Keratinocyte (primary cell): ENCODE results near the gene HOMER1. TPM values are rescaled to one million over a fixed set of nuclear protein-coding genes. Genes with fewer than 3 reads are reported as not detected.

Experiments
- DNase-seq: peaks from one replicate; pipeline ENCODE4 v3.0.0-alpha.2; 2011; ENCODE audit warnings: low read depth, missing footprints, low spot score
- FAIRE-seq: peaks from 2 replicates; lab custom pipeline; 2011; peaks lifted over from hg19 to GRCh38; lab: Jason Lieb, UNC
- H2AFZ ChIP-seq: 2 replicates; pipeline ENCODE4 v1.6.0; 2012; ENCODE audit warnings: low read length, control low read depth, inconsistent platforms; ENCODE audit not compliant: control insufficient read depth
- H3K27ac ChIP-seq: 2 replicates; pipeline ENCODE4 v1.5.1; 2011; ENCODE audit warnings: low read length; ENCODE audit not compliant: control insufficient read depth, insufficient read depth
- H3K27me3 ChIP-seq: 3 replicates; pipeline ENCODE4 v1.6.0; 2011; ENCODE audit warnings: low read length; ENCODE audit not compliant: control insufficient read depth, insufficient read depth; ENCODE audit errors: extremely low read depth
- H3K36me3 ChIP-seq, 2 experiments: 2 replicates in 1 of 2; 3 replicates in 1 of 2; pipeline ENCODE4 v1.5.1; 2011; ENCODE audit warnings: low read length in 2 of 2, mild to moderate bottlenecking in 1 of 2; ENCODE audit not compliant: control insufficient read depth in 2 of 2, insufficient read depth in 2 of 2; ENCODE audit errors: extremely low read depth in 1 of 2
- H3K4me1 ChIP-seq: 3 replicates; pipeline ENCODE4 v1.5.1; 2011; ENCODE audit warnings: low read length; ENCODE audit not compliant: control insufficient read depth, insufficient read depth; ENCODE audit errors: extremely low read depth
- H3K4me2 ChIP-seq: 3 replicates; pipeline ENCODE4 v1.6.0; 2011; ENCODE audit warnings: low read depth, low read length; ENCODE audit not compliant: control insufficient read depth, insufficient read depth; ENCODE audit errors: extremely low read depth
- H3K4me3 ChIP-seq, 3 experiments: fragments of 200-600 bp in 1 of 3; sonication (generic) in 1 of 3; 2 replicates in 2 of 3; 3 replicates in 1 of 3; pipeline ENCODE4 v1.5.1; 2011 to 2016; ENCODE audit warnings: low read length in 3 of 3, mild to moderate bottlenecking in 3 of 3, control low read depth in 2 of 3, inconsistent platforms in 1 of 3, low read depth in 1 of 3, mixed read lengths in 1 of 3, mixed run types in 1 of 3, moderate library complexity in 1 of 3; ENCODE audit not compliant: control insufficient read depth in 2 of 3, insufficient read depth in 2 of 3; ENCODE audit errors: extremely low read depth in 1 of 3
- H3K79me2 ChIP-seq: 2 replicates; pipeline ENCODE4 v1.6.0; 2012; ENCODE audit warnings: low read length; ENCODE audit not compliant: control insufficient read depth, insufficient read depth
- H3K9ac ChIP-seq: 3 replicates; pipeline ENCODE4 v1.6.0; 2011; ENCODE audit warnings: low read length; ENCODE audit not compliant: control insufficient read depth, insufficient read depth; ENCODE audit errors: extremely low read depth
- H3K9me1 ChIP-seq: 3 replicates; pipeline ENCODE4 v1.6.0; 2011; ENCODE audit warnings: low read length; ENCODE audit not compliant: control insufficient read depth, insufficient read depth; ENCODE audit errors: extremely low read depth
- H3K9me3 ChIP-seq: 2 replicates; pipeline ENCODE4 v1.5.1; 2012; ENCODE audit warnings: low read depth, low read length; ENCODE audit not compliant: control insufficient read depth
- H4K20me1 ChIP-seq: 3 replicates; pipeline ENCODE4 v1.6.0; 2011; ENCODE audit warnings: low read length; ENCODE audit not compliant: control insufficient read depth, insufficient read depth; ENCODE audit errors: extremely low read depth
- CTCF ChIP-seq, 3 experiments: IDR thresholded peaks in 1 of 3; conservative IDR thresholded peaks in 1 of 3; optimal IDR thresholded peaks in 1 of 3; 2 replicates in 2 of 3; 3 replicates in 1 of 3; pipeline versions ENCODE3 to v1.5.1; 2011; ENCODE audit warnings: low read length in 3 of 3, mild to moderate bottlenecking in 3 of 3, moderate library complexity in 2 of 3, control low read depth in 1 of 3, inconsistent platforms in 1 of 3; ENCODE audit not compliant: insufficient read depth in 2 of 3; ENCODE audit errors: extremely low read depth in 1 of 3
- EZH2 ChIP-seq: IDR thresholded peaks from one replicate; pipeline ENCODE4 v1.6.1; 2012; ENCODE audit warnings: inconsistent platforms, mild to moderate bottlenecking, low read length, moderate library complexity
- dilution Hi-C: fragments of 300-500 bp; cut with MboI; formaldehyde crosslinking; loops from one replicate; pipeline ENCODE4 v1.7.0; 2020; ENCODE audit warnings: low sequenced_read_pairs; ENCODE audit not compliant: extremely low pct_ligation_motif_present
- polyA plus RNA-seq, 5 experiments: library from polyadenylated mRNA; depleted of rRNA in 3 of 5; stranded (reverse) in 3 of 5; stranded (forward) in 1 of 5; unstranded in 1 of 5; fragments of >200 nt; gene quantifications; 1 replicate in 1 of 5; 2 replicates in 3 of 5; 3 replicates in 1 of 5; pipeline versions ENCODE4 v1.2.1 to v1.2.3, GENCODE V29; 2011 to 2012; ENCODE audit warnings: missing spikeins in 2 of 5, low read depth in 1 of 5, low replicate concordance in 1 of 5

HOMER1 gene
- polyA plus RNA-seq, 1 donor (not counting 4 experiments of a cell fraction or from before 2014, with no cell fraction given) = 6.5 TPM

GRCh38 chr5:79464278-79464677, 49.7 kb downstream of the HOMER1 start:
- H3K9me3 ChIP-seq = no peaks in the 10 kb centered on the region
- TF ChIP-seq EZH2 (no peak), CTCF (optimal IDR thresholded peaks at IDR 0.05 in 1 of 3, IDR thresholded peaks at IDR 0.05 in 1 of 3, conservative IDR thresholded peaks at IDR 0.05 in 1 of 3; ENCODE audit: extremely low read depth in 1 of 3, insufficient read depth in 2 of 3, low read length in 3 of 3) (no peak)
- H2AFZ ChIP-seq = no peak overlapping the region
- no peak for DNase-seq
- H3K4me2 ChIP-seq = no peak overlapping the region
- H3K9ac ChIP-seq = no peak overlapping the region
- H3K4me3 ChIP-seq = no peak overlapping the region
- dilution Hi-C loops = no loop called here
- H3K27me3 ChIP-seq = no peaks in the 10 kb centered on the region
- no peaks in the 10 kb centered on the region for H3K36me3 ChIP-seq
- H3K4me1 ChIP-seq = no peaks in the 10 kb centered on the region
- FAIRE-seq = no peak
- H3K79me2 ChIP-seq = no peaks in the 10 kb centered on the region
- H3K27ac ChIP-seq = no peak overlapping the region
- no peaks in the 10 kb centered on the region for H3K9me1 ChIP-seq
- no peaks in the 10 kb centered on the region for H4K20me1 ChIP-seq

- no peak overlapping the region for H2AFZ ChIP-seq
- no peaks in the 10 kb centered on the region for H3K27me3 ChIP-seq
- H3K9me1 ChIP-seq = no peaks in the 10 kb centered on the region
- no peaks in the 10 kb centered on the region for H3K79me2 ChIP-seq
- no peak overlapping the region for H3K9ac ChIP-seq
- H3K36me3 ChIP-seq = no peaks in the 10 kb centered on the region
- no peak overlapping the region for H3K4me2 ChIP-seq
- no peak overlapping the region for H3K4me3 ChIP-seq
- no peak for FAIRE-seq
- no peak for DNase-seq
- TF ChIP-seq CTCF (optimal IDR thresholded peaks at IDR 0.05 in 1 of 3, IDR thresholded peaks at IDR 0.05 in 1 of 3, conservative IDR thresholded peaks at IDR 0.05 in 1 of 3; ENCODE audit: extremely low read depth in 1 of 3, insufficient read depth in 2 of 3, low read length in 3 of 3) (no peak), EZH2 (no peak)
- dilution Hi-C loops = no loop called here
- H3K4me1 ChIP-seq = no peaks in the 10 kb centered on the region
- H3K27ac ChIP-seq = no peak overlapping the region
- no peaks in the 10 kb centered on the region for H4K20me1 ChIP-seq
- no peaks in the 10 kb centered on the region for H3K9me3 ChIP-seq
These were observed 54.3 kb downstream of the HOMER1 start for GRCh38 chr5:79459626-79460025.
